OCI-LY3 (cell line): ENCODE measurements around the gene FAM78B.

Source experiments
- H2AFZ ChIP-seq: fragments of 200-600, 300-600 bp; shearing (Covaris generic); 2 replicates; pipeline ENCODE4 v1.6.0; 2014; ENCODE audit warnings: antibody characterized with exemption, low read depth, low read length
- H3K27ac ChIP-seq: fragments of 200-600, 300-600 bp; sonication (generic); 2 replicates; pipeline ENCODE4 v1.5.1; 2014; ENCODE audit warnings: mild to moderate bottlenecking, low read length, moderate library complexity, mixed read lengths
- H3K27me3 ChIP-seq: fragments of 200-600, 300-600 bp; sonication (generic); 2 replicates; pipeline ENCODE4 v1.6.1; 2014; ENCODE audit warnings: low read depth, low read length, mixed read lengths
- H3K36me3 ChIP-seq: fragments of 200-600, 300-600 bp; sonication (generic); replicated peaks from 2 replicates; pipeline ENCODE3; 2014; ENCODE audit warnings: low read depth, low read length, mixed read lengths
- H3K4me1 ChIP-seq: fragments of 300-600, 200-600 bp; sonication (generic); 2 replicates; pipeline ENCODE4 v1.6.1; 2014; ENCODE audit warnings: low read length, mixed read lengths
- H3K4me2 ChIP-seq: fragments of 200-600, 300-600 bp; sonication (generic); 2 replicates; pipeline ENCODE4 v1.6.1; 2014; ENCODE audit warnings: low read length, mixed read lengths
- H3K4me3 ChIP-seq: fragments of 300-600, 200-600 bp; sonication (generic); 2 replicates; pipeline ENCODE4 v1.5.1; 2014; ENCODE audit warnings: antibody characterized with exemption, mild to moderate bottlenecking, low read length, moderate library complexity
- H3K79me2 ChIP-seq: fragments of 300-600, 200-600 bp; shearing (Covaris generic); 2 replicates; pipeline ENCODE4 v1.6.1; 2014; ENCODE audit warnings: mild to moderate bottlenecking, low read length, mixed read lengths
- H3K9ac ChIP-seq: fragments of 300-600, 200-600 bp; shearing (Covaris generic); 2 replicates; pipeline ENCODE4 v1.6.0; 2014; ENCODE audit warnings: mild to moderate bottlenecking, low read length, moderate library complexity
- H3K9me3 ChIP-seq: fragments of 200-600, 300-600 bp; shearing (Covaris generic); 2 replicates; pipeline ENCODE4 v1.6.1; 2014; ENCODE audit warnings: low read length, mixed read lengths; ENCODE audit not compliant: insufficient read depth
- H4K20me1 ChIP-seq: fragments of 200-600, 300-600 bp; sonication (generic); 2 replicates; pipeline ENCODE4 v1.6.1; 2016; ENCODE audit warnings: low read length, mixed read lengths; ENCODE audit not compliant: insufficient read depth
- EZH2phosphoT487 ChIP-seq: fragments of 200-600 bp; shearing (Covaris generic); IDR thresholded peaks from 2 replicates; pipeline ENCODE4 v1.6.1; 2018; ENCODE audit warnings: antibody characterized with exemption, mixed run types, low read depth
- TF ChIP-seq, protein P1 (sequence below): fragments of 200-600, 300-600 bp; sonication (generic); IDR thresholded peaks from 2 replicates; pipeline ENCODE4 v1.5.1; 2014; ENCODE audit warnings: antibody characterized with exemption, low read length, low read depth

FAM78B gene

DNA sequence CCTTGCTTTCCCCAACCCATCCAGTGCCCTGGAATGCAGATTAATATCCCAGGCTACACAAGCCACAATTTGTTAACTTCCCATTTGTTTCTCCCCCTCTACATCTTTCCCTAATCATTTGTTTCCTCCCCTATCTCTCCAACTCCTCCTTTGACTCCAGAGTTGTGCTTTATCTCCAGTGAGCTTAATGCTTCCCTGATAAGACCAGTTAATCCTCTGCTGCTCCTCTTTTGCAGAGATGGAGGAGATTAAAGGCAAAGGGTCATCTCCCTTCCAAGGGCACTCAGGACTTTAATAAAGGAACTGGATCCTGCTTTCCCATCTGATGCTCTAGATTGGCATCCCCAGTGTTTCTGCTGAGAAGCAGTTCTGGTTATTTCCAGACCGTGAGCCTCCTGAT lies 7.1 kb downstream of the FAM78B start:
- no peak overlapping the region for H3K4me2 ChIP-seq
- H3K9me3 ChIP-seq: no peaks in the 10 kb centered on the region
- no peak overlapping the region for H2AFZ ChIP-seq
- H3K4me1 ChIP-seq: peaks cover 19% of the 10 kb centered on the region
- H3K9ac ChIP-seq: no peak overlapping the region
- H3K27me3 ChIP-seq: no peaks in the 10 kb centered on the region
- TF ChIP-seq, protein P1, sequence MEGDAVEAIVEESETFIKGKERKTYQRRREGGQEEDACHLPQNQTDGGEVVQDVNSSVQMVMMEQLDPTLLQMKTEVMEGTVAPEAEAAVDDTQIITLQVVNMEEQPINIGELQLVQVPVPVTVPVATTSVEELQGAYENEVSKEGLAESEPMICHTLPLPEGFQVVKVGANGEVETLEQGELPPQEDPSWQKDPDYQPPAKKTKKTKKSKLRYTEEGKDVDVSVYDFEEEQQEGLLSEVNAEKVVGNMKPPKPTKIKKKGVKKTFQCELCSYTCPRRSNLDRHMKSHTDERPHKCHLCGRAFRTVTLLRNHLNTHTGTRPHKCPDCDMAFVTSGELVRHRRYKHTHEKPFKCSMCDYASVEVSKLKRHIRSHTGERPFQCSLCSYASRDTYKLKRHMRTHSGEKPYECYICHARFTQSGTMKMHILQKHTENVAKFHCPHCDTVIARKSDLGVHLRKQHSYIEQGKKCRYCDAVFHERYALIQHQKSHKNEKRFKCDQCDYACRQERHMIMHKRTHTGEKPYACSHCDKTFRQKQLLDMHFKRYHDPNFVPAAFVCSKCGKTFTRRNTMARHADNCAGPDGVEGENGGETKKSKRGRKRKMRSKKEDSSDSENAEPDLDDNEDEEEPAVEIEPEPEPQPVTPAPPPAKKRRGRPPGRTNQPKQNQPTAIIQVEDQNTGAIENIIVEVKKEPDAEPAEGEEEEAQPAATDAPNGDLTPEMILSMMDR: no peak
- TF ChIP-seq EZH2phosphoT487: no peak
- peaks cover 100% of the 10 kb centered on the region for H3K79me2 ChIP-seq
- no peak overlapping the region for H3K27ac ChIP-seq
- no peak overlapping the region for H3K4me3 ChIP-seq
- peaks cover 100% of the 10 kb centered on the region for H4K20me1 ChIP-seq
- peaks cover 50% of the 10 kb centered on the region for H3K36me3 ChIP-seq

- no peak overlapping the region for H3K27ac ChIP-seq
- no peak overlapping the region for H3K4me2 ChIP-seq
- no peaks in the 10 kb centered on the region for H3K4me1 ChIP-seq
- no peak for TF ChIP-seq EZH2phosphoT487
- TF ChIP-seq, protein P1: no peak
- H2AFZ ChIP-seq: no peak overlapping the region
- no peaks in the 10 kb centered on the region for H3K27me3 ChIP-seq
- no peak overlapping the region for H3K9ac ChIP-seq
- peaks cover 35% of the 10 kb centered on the region for H3K36me3 ChIP-seq
- H3K79me2 ChIP-seq: peaks cover 99% of the 10 kb centered on the region
- peaks cover 97% of the 10 kb centered on the region for H4K20me1 ChIP-seq
- H3K9me3 ChIP-seq: no peaks in the 10 kb centered on the region
- no peak overlapping the region for H3K4me3 ChIP-seq
Measured at GRCh38 chr1:166156674-166157073, 10.1 kb downstream of the FAM78B start.

DNA sequence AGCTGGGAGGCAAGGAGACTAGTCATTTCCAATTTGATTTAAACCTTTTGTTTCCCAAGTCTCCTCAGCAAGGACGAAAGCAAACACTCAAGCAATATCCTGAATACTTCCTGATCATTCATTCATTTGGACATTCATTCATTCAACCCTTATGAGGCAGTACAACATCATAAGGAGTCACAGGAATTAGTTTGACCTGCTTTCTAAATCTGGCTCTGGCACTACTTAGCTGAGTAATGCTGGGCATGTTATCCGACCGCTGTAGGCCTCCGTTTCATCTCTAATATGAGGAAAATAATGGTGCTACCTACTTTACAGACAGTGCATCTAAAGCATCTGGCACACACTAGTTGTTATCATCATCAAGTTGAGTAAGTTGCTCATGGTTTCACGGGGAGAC lies 11.7 kb downstream of the FAM78B start:
- Histone ChIP-seq H4K20me1 (peaks cover 96% of the 10 kb centered on the region), H3K27ac (no peak overlapping the region), H3K36me3 (peaks cover 34% of the 10 kb centered on the region), H3K9ac (no peak overlapping the region), H2AFZ (no peak overlapping the region), H3K4me3 (no peak overlapping the region), H3K4me1 (no peaks in the 10 kb centered on the region), H3K79me2 (peaks cover 99% of the 10 kb centered on the region), H3K9me3 (no peaks in the 10 kb centered on the region), H3K27me3 (no peaks in the 10 kb centered on the region), H3K4me2 (no peak overlapping the region)
- TF ChIP-seq, protein P1: no peak
- no peak for TF ChIP-seq EZH2phosphoT487

- peaks cover 97% of the 10 kb centered on the region for H3K79me2 ChIP-seq
- no peak overlapping the region for H3K27ac ChIP-seq
- H2AFZ ChIP-seq: no peak overlapping the region
- H4K20me1 ChIP-seq: peaks cover 92% of the 10 kb centered on the region
- no peak overlapping the region for H3K4me2 ChIP-seq
- H3K4me1 ChIP-seq: no peaks in the 10 kb centered on the region
- H3K9ac ChIP-seq: no peak overlapping the region
- no peaks in the 10 kb centered on the region for H3K9me3 ChIP-seq
- no peak for TF ChIP-seq EZH2phosphoT487
- TF ChIP-seq, protein P1: no peak
- no peaks in the 10 kb centered on the region for H3K27me3 ChIP-seq
- peaks cover 40% of the 10 kb centered on the region for H3K36me3 ChIP-seq
- H3K4me3 ChIP-seq: no peak overlapping the region
Measured at GRCh38 chr1:166153525-166154314, 13.1 kb downstream of the FAM78B start.
